ENCODE data around the gene ZNF765.
"Not testable (repeated sequence)": the region's sequence is repeated elsewhere in the genome, so short reads cannot be mapped to it uniquely, and the experiment has no call there.

Gene ZNF765

DNA sequence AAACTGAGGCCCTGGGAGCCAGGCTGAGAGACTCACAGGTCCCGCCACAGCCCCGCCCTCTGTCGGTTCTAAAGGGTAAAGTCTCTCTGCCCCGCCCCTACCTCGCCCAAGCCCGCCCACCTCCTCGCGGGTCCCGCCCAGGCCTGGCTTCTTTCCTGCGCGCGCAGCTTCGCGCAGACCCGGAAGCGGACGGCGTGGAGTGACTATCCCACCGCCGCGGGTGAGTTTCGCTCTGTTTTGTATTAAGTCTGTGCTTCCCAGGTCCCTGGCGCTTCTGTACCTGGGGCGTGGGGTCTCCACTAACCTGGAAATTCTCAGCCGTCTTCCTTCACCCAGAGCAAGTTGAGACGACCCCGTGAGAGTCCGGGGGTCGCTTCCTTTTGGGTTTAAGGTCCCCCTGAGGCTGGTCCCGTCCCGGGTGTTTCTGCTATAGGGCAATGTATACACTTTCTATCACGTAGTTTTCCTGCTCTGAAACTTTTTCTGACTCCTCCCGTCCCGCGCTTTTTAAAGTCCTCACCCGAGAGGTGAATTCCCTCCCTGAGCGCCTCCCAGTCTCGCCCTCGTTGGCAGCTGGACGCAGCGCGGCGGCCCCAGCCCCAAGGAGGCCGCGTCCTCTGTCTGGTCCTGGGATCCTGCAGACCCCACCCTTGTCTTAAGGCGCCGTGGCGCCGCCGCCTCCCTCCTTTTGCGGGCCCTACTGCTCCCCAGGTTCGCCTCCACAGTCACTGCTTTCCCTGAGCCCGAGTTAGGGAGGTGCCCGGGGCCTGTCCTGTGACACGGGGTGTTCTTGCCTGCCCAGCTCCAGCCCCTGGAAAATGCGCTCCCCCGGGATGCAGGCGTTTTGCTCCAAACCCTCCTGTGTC is at the start of gene ZNF765:
Gene ZNF765, plus strand, starts transcription at position 176 of the 866 bp plus-strand sequence. CDS start 2,867 bp downstream, outside the sequence.
- DNase-seq (ENCODE audit: low read depth): peak; percentile 89

DNA sequence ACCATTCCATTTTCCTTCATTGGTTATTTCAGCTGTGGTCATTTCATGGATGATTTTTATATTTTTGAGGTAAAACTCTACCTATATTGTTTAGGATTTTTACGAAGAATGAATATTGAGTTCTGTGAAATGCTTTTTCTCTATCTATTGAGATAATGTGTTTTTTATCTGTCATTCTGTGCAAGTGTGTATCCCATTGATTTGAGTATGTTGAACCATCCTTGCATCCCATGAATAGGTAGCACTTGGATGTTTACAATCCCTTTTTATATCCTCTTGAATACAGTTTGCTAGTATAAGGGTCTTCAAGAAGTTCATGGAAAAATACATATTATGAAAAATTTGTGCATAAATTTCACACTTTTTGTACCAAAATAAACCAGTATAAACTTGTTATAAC is 39.2 kb upstream of the ZNF765 start:
- no peak for DNase-seq (ENCODE audit: low read depth)

DNA sequence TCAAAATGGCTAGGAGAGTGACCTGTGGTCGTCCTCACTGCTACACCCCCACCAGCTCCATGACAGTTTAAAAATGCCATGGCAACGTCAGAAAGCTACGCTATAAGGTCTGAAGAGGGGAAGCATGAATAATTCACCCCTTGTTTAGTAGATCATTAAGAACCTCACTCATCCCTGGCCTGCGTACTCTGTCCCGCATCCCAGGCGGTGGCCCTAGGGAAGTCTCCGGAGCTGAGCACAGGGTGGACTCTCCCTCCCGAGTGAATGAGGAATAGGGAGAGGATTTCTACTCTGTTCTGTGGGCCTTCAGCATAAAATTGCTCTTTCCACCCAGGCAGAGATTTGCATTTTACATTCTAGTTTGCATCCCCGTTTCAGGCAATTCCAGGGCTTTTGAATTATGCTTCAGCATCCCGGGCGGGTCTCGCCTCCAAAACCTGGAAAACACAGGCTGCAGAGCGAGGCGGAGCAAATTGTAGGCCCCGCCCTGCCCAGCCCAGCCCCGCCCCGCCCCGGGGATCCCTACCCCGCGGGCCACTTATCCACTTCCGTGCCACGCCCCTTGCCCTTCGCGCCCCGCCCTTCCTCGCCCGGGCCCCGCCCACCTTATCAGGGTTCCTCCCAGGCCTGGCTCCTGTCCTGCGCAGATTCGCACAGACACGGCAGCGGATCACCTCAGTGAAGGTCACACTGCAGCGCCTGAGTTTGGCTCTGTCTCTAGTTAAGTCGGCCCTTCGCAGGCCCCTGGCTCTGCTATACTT is 36.9 kb upstream of the ZNF765 start:
- no peak for DNase-seq (ENCODE audit: low read depth)

DNA sequence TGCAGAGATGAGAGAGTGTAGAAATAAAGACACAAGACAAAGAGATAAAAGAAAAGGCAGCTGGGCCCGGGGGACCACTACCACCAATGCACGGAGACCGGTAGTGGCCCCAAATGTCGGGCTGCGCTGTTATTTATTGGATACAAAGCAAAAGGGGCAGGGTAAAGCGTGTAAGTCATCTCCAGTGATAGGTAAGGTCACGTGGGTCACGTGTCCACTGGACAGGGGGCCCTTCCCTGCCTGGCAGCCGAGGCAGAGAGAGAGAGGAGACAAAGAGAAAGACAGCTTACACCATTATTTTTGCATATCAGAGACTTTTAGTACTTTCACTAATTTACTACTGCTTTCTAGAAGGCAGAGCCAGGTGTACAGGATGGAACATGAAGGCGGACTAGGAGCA is 34.9 kb upstream of the ZNF765 start:
- not testable (repeated sequence) for DNase-seq (ENCODE audit: low read depth)

GRCh38 chr19:53365134-53365898 is 29.6 kb upstream of the ZNF765 start, which contains the start of gene ZNF525:
Gene ZNF525, plus strand, starts transcription at chr19:53365705. Its CDS starts 6,577 bp downstream, at chr19:53372282.
- peak; percentile 68 for DNase-seq (ENCODE audit: low read depth)

DNA sequence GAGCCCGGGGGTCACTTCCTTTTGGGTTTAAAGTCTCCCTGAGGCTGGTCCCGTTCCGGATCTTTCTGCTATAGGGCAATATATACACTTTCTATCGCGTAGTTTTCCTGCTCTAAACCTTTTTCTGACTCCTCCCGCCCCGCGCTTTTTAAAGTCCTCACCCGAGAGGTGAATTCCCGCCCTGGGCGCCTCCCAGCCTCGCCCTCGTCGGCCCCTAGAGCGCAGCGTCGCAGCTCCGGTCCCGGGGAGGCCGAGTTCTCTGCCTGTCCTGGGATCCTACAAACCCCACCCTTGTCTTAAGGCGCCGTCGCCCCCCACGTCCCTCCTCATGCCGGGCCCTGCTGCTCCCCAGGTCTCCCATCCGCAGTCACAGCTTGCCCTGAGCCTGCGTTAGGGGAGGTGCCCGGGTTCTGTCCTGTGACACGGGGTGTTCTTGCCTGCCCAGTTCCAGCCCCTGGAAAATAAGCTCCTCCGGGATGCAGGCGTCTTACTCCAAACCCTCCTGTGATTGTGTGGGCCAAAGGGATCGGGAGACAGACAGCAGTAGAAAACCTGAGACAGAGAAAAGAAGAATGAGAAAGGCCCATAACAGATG is 29.0 kb upstream of the ZNF765 start:
- DNase-seq (ENCODE audit: low read depth): peak; percentile 6

DNA sequence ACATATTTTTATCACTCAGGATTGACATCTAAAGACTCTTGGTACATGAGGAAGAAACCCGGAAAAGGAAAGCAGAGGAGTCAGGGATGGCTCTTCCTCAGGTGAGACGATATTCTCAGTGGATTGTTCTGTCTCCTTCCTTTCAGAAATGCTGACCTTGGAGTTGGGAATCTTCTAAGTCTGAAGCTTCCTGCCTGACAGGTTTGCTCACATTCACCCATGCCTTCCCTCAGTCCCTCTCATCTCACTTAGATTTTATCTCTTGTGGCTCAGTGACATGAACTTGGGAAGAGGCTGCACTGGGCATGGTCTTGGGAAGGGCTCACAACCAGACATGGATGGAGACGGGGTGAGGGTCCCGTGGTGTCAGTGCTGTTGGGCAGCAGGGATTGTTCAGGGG is 22.8 kb upstream of the ZNF765 start:
- no peak for DNase-seq (ENCODE audit: low read depth)

DNA sequence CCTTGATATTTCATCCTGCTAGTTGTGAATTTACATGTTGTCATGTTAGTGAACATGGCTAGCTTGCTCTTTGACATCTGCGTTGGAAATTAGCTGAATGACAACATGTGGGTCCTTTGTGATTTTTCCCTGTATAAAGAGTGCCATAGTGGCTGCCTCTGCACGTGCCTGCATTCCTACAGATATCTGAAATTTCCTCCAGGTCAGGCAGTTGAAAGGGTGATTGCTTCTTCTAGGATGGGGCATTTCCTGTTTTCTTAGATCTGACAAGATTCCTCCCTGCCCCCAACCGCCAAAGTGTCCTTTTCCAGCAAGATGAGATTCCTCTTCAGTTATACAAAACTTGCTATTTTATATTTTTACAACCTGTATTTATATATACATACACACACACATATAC is 20.7 kb upstream of the ZNF765 start:
- no peak for DNase-seq (ENCODE audit: low read depth)

DNA sequence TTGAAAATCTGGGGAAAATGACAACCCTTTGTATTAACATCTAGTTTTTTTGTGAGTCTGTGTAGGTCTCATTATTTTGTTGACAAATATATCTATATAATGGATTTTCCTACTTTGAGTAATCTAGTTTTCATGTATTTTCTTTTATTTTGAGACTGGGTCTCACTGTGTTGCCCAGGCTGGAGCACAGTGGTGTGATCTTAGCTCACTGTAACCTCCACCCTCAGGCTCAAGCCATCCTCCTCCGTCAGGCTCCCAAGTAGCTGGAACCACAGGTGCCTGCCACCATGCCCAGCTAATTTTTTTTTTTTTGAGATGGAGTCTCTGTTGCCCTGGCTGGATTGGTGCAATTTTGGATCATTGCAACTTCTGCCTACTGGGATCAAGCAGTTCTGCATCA is 20.2 kb upstream of the ZNF765 start:
- DNase-seq (ENCODE audit: low read depth): no peak

- no peak for DNase-seq (ENCODE audit: low read depth)
These were observed 13.6 kb upstream of the ZNF765 start for GRCh38 chr19:53381376-53381775.

- no peak for DNase-seq (ENCODE audit: low read depth)
These were observed 6.8 kb upstream of the ZNF765 start for GRCh38 chr19:53388168-53388567.

DNA sequence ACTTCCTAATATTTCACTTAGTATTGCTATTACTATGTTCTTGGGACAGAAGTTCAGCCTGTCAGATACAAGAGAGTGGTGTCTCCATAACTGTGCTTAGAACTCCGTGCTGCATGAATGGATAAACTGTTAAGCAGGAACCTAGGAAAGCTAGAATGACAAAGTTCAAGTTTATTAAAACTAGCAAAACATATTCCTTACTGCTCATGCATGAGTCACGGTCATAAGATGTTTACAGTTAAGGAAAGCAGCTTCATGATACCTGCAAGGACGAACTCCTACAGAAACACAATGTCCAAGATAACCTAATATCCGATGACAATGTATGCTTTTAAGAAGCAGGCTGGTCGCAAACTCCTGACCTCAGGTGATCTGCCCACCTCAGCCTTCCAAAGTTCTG is 6.0 kb upstream of the ZNF765 start:
- DNase-seq (ENCODE audit: low read depth): no peak

- no peak for DNase-seq (ENCODE audit: low read depth)
These were observed 5.4 kb upstream of the ZNF765 start for GRCh38 chr19:53389571-53389970.

GRCh38 chr19:53389978-53390377 is 5.0 kb upstream of the ZNF765 start:
- DNase-seq (ENCODE audit: low read depth): no peak

DNA sequence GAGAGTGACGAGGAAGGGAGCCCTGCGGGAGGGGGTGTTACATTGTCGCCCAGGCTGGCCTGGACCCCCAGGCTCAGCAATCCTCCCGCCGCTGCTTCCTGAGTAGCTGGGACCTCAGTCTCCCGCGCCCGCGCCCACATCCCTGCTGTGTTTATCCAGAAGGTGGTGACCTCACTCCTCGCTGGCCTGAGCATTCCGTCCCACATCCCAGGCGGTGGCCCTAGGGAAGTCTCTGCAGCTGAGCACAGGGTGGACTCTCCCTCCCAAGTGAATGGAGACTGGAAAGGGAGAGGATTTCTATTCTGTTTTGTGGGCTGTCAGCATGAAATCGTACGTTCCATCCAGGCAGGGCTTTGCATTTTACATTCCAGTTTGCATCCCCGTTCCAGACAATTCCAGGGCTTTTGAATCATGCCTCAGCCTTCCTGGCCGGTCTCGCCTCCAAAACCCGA is 401 bp upstream of the ZNF765 start:
- peak; percentile 46 for DNase-seq (ENCODE audit: low read depth)

GRCh38 chr19:53395840-53396524 is 1.0 kb downstream of the ZNF765 start:
- DNase-seq (ENCODE audit: low read depth): not testable (repeated sequence)

DNA sequence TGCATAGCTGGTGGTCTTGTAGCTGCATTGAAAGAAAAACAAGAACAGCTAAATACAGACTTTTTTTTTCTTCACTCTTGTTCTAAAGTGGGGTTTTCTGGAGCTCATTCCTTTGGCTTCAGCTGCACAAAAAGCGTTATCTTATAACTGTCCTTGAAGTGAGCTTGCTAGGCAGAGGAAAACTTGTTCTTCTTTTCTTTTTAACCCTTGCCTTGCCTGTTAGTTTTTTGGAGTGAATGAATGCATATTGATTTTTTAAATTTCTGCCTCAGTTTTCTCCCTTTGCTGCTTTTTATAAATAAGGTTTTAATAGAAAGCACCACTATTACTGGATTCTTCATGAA is 1.5 kb downstream of the ZNF765 start:
- no peak for DNase-seq (ENCODE audit: low read depth)

GRCh38 chr19:53397918-53398317 is 3.0 kb downstream of the ZNF765 start:
- DNase-seq (ENCODE audit: low read depth): not testable (repeated sequence)

GRCh38 chr19:53409505-53410204 is 14.7 kb downstream of the ZNF765 start:
- no peak for DNase-seq (ENCODE audit: low read depth)

- DNase-seq (ENCODE audit: low read depth): not testable (repeated sequence)
These were observed 25.8 kb downstream of the ZNF765 start for GRCh38 chr19:53420520-53421315.
